Adrenal gland (tissue), 5 donors: ENCODE measurements around the gene CLDN9.

Experiments
- CTCF ChIP-seq, 6 experiments: fragments of 450-650 bp in 4 of 6; fragments of 200-600 bp in 2 of 6; sonication (generic) in 1 of 6; IDR thresholded peaks; 1 replicate in 5 of 6; 2 replicates in 1 of 6; pipeline versions ENCODE4 v1.5.1 to v1.8.0; 2016 to 2021; ENCODE audit warnings: antibody characterized with exemption in 6 of 6, mild to moderate bottlenecking in 2 of 6, moderate library complexity in 1 of 6
- POLR2A ChIP-seq, 2 donors: fragments of 450-650 bp; IDR thresholded peaks; one replicate each; pipeline ENCODE4 v1.6.1; 2017; ENCODE audit warnings: antibody characterized with exemption in 2 of 2, mild to moderate bottlenecking in 2 of 2, moderate library complexity in 1 of 2
- donor health status: DM: no; HTN: no; CAD: no.

- TF ChIP-seq CTCF (IDR thresholded peaks at IDR 0.05) = no peak
- TF ChIP-seq POLR2A (IDR thresholded peaks at IDR 0.05) = no peak
Observed at GRCh38 chr16:3004319-3004718, 8.4 kb upstream of the CLDN9 start.
